ENCODE data around the gene GALNTL6. TPM values are rescaled to one million over a fixed set of nuclear protein-coding genes. Genes with fewer than 3 reads are reported as not detected.
A peak's percentile ranks its signal among the peaks of the same experiment; 100 is the strongest.

GALNTL6 gene
- polyA plus RNA-seq, 5 donors: 0.06 to 0.13 (median 0.08) TPM

DNA sequence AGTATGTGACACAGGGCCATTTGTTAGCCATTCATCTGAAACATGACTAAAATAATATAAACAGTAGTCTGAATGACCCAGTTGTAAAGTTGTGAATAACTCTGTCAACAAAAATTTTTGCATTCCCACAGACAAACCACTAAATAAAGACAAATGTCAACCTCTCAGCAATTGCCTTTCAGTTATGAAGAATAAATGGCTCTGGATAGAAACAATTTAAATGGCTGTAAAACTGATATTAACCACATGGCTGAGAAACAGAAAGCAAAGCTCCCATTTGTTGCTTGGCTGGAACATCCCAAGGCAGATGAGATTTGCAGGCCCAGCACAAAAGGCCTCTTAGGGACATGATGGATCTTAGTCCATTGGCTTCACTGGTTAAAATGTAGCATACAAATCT lies 296.3 kb downstream of the GALNTL6 start:
- DNase-seq: no peak

DNA sequence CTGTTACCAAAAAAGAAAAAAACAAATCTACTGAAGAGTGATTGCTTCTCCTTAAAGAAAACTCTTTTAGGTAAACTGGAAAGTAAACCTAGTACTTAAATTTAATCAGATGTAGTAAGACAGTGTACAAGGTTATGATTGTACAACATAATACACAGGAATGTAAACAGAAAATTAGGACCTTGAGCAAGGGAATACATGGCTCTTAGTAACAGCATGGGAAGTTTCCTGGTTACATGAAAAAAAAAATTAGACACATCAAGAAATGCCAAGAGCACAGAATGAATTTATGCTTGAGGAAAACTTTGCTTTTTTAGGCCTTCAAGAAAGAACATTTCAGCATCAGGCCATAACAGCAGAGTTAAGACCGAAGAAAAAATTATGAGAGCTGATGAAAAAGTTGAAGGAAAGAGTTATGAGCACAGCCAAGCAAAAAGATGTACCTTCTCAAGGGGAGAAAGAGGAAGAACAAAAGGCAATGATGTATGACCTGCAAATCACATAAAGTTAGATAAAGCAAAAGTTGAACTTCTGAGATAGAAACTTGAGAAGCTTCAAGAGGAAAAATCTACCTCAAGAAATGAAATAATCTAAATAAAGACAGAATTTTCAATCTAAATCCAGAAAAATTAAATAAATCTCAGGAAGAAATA lies 311.6 kb downstream of the GALNTL6 start:
- no peak for DNase-seq

DNA sequence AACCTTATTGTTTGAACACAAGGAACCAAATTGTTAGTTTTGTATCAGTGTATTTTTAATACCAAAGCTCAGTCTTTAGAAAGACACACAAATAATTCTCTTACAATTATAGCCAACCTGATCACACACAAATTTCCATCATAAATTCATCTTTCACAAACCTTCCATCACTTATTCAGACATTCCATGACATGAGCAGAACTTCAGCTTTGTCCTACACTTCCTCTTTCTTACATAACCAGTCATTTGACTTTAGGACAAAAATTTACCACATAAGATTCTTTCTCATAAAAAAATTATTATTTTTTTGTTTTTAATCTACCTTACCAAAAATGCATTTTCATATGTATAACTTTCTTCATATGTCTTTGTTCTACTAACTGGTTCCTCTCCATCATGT lies 312.2 kb downstream of the GALNTL6 start:
- no peak for DNase-seq

DNA sequence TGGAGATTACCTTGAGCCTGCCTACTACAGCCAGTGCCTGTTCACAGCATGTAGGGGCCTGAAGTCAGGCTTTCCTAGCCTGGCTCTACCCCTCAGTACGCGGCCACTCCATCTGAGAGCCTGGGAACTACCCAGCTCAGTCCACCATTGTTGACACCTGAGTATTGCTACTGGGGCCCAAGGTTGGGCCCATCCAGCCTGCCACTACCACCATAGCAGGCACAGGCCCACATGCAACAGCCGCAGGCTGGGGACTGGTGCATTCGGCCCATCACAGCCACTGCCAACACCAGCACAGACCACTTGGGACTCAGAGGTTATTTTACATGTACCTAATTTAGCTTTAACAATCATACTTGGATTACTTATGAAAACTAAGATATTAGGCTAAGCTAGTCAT lies 314.0 kb downstream of the GALNTL6 start:
- DNase-seq: no peak

DNA sequence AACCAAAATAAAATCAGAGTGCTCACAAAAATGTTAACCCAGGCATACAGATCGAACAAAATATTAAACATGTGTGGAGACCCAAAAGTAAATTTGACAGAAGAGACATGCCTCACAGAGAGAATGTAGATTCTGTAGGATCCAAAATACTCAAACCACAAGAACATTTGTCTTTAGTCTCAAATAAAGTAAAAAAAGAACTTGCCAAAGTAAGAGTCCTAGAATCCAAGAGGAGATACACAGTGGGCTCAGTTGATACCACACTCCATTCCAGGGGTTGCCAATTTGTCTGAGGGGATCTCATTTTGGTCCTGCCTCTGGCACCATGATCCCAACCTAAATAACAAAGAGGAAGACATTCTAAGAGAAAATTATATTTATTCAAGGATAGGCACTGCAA lies 316.4 kb downstream of the GALNTL6 start:
- no peak for DNase-seq

DNA sequence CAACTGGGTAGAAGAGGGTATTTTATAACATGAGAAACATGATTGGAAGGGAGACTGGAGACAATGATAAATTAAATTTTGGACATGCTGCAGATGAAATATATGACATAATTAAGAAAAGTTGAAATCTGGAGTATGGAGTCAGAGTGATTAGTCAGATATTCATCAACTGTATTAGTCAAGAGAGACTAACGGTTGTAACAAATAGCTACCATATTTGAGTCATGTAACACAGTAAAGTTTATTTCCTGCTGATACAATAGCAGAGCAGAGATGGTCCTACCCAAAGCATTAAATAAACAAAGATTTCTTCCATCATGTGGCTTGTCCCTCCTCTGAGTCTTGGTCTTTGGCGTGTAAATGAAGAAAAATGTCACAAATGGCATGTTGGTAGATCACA lies 321.3 kb downstream of the GALNTL6 start:
- no peak for DNase-seq

DNA sequence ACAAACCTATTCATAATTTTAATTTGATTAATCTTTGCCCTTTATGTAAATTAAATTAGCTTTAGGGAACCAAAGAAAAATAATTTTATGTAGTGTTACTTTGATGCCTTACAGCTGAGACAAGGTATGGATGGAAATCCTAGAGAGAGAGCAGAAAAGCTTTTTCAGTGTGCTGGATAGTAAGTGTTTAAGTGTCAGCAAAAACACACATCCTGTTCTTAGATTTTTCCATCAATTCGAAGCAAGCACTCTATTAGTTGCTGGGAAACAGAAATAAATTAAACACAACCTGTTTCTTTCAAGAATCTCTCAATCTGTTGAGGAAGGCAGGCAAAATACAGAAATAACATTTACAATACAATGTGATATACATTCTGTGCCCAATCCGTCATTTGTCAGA lies 327.8 kb downstream of the GALNTL6 start:
- DNase-seq: no peak

DNA sequence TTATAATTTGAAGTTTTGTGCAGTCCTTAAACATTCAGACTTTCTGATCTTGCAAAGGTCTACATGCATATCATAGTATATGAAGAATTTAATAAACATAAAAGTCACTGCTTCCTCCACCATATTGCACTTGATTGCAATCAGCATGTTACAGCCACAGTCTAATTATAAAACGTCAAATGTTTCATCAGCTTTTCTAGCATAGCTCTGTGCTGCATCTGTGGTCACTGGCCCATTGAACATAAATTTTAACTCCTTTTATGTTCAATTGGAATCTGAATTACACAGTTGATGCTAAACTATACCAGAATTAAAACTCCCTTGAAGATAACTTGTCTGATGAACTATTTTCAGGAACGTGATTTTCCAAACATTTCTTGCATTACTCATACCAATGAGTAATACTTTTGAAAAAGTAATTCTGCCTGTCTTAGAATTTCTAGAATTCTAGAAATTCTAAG lies 329.1 kb downstream of the GALNTL6 start:
- DNase-seq: no peak

DNA sequence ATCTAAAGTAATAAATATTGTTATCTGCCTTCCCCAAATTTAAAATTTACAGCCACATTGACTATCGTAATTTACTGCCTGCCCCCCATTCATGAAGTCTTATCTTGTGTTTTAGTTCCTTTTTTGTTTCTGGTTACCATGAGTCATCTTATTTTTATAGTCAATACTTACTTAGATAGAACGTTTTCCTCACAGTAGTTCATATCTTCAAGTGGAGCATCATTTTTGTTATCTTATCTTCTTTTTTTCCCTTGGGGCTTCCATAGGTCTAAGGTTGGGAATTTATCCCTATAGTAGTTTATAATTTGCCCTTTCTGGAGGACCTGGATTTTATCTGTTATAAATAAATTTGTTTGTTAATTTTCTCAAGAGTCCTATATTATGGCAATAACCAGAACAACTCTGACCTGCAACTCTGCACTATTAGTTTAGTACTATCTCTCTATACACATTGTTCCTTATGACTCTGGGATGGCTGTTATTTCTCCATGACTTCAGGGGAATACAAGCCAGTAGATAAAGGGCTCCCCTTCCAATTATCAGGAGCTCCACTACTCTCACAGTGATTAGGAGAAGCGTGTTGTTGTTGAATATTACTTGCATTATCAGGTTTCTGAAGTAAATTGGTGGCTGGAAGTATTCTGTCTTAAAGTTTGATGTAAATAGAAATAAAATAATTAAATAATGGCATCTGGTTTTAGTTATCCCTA lies 330.6 kb downstream of the GALNTL6 start:
- DNase-seq: no peak

DNA sequence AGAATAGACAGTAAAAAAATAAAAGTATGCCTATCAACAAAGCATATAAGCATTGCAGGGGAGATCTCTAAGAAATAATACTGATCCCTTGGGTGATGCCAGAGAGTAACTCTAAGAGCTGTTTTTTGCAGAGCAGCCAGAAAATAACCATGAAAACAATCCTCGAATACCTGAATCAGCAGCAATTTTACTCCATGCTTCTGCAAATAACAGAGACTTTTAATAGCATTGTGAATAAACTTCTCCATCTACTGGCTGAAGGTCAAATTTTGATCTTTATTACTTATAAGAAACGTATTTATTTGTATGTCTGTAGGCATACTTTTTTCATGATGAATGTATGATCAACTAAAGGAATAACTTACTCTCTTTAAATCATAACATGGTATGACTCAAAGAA lies 334.5 kb downstream of the GALNTL6 start:
- no peak for DNase-seq

DNA sequence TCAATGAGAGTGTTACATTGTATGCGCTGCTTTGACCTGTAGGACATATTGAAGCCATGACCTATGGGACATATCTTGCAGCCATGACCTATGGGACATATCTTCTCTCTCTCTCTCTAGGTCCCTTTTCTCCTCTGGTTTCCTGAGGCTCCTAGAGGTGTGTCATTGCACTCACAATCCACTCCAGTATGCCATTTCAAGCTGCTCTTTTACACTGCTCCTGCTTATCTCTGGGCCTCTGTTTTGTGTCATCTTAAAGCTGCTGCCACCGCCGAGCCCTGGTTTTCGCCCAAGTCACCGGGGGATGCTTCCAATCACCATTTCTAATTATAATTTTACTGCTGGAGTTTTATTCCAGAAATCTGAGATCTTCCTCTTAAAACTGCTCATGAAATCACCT lies 336.1 kb downstream of the GALNTL6 start:
- no peak for DNase-seq

DNA sequence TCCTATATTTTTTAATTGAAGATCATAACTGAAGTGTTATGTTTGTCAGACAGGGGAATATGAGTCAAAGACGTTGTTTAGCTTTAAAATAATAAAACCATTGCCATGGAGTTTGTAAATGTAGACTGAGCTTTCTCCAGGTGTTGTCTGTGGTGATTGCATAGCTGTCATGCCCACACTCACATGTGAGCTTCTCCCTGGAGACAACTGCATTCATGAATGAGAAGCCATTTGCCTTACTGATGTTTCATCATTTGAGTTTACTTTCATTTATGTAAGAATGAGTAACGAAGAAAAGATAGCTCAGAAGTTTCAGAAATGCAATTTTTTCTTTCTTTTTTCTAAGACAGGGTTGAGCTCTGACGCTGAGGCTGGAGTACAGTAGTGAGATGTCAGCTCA lies 339.1 kb downstream of the GALNTL6 start:
- no peak for DNase-seq

DNA sequence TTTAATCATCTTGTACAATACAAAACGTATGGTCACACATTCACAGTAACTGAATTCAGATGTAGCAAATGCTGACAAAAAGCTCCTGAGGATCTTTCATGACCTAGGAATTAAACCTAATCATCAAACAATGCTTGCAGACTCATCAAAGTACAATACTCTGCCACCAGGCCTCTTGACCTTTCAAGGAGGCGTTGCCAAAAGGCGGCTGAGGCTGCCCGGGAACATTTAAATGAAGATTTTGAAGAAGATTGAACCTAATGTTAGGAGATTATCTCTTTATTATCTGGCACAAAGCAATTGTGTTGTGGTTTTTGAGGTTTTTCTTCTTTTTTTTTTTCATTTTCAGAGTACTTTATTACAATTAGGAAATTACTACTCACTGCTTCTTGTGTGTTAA lies 340.5 kb downstream of the GALNTL6 start:
- no peak for DNase-seq

DNA sequence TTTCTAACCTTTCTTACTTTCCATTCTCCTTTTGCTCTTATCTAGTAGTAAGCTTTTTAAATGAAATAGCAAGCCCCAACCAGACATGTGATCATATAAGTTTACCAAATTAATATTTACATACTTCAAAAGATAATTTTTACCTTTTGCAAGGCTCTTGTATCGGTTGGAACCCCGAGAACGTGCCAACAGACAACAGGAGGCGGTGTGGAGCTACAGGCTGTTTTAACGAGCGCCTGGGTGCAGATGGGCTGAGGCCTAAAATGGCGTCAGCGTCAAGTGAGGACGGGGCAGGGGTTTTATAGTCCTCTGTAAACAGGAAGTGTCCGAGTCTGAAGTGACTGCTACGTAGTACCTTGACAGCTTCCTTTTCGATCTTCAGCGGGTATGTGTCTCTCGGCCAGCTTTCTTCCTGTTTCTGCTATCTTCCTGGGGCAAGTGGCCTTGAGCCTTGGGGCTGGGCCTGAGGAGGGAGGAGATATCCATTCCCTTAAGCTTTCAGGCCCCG lies 342.7 kb downstream of the GALNTL6 start:
- no peak for DNase-seq

DNA sequence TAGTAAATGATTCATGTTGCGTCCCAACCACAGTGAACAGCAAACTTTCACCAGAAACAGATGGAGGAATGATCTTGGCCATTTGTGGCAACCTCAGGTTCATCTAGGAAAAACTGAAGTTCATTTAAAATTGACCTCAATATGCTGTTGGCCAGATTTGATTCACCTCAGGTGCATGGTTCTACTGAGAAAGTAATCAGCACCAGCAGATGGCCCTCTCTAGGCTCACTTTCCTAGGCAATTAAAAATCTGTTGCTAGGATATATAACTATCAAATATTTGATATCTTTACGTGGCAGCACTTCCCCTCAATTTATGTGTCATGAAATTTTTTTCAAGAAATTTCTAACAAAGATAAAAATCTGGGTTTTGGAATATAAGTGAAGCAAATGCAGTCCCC lies 344.7 kb downstream of the GALNTL6 start:
- DNase-seq: no peak

DNA sequence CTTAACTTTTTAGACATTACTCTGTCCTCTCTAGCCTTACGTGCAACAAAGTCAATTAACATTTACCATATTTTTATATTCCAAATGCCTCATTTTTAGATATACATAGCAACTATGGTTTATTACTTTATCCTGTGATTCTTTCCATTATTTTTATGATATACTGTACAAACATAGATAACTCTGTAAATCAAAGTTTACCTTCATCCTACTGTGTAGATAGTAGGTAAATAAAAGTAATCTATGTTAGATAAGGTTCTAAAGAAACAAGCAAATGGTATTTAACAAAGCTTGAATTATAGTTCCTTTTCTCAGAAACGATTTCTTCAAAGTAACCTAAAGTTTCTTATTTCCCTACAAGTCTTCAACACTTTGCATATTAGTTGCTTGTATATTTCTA lies 350.0 kb downstream of the GALNTL6 start:
- DNase-seq: no peak

DNA sequence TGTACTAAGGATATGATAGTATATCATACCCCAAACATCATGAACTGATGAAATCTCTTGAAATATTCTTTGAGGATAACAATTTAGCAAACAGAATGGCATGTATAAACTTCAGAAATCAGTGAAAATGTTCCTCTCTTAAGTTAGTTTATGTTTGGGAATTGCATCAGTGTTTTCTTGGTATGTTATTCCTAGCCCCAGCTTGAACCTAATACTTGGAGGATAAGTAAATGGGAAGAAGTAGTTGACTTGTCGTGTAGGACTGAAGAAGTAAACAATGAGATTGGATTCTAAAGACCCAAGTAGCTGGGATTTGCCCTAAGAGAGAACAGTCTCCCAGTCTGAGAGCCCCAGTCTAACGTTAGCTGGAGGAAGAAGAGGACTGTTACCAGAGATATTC lies 355.7 kb downstream of the GALNTL6 start:
- no peak for DNase-seq

DNA sequence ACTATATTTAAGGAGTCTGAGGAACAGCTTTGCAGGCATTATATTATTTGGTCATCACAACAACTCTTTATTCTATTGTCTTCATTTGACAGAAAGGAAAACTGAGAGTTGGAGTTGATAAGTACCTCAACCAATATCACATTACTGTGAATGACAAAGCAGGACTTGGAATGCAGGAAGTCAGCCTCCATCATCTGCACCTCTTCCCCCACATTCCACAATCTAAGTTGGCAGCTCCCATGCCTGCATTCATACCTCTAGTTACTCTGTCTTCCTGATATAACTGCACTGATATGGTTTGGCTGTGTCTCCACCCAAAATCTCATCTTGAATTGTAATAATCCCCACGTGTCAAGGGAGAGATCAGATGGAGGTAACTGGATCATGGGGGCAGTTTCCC lies 356.7 kb downstream of the GALNTL6 start:
- no peak for DNase-seq

DNA sequence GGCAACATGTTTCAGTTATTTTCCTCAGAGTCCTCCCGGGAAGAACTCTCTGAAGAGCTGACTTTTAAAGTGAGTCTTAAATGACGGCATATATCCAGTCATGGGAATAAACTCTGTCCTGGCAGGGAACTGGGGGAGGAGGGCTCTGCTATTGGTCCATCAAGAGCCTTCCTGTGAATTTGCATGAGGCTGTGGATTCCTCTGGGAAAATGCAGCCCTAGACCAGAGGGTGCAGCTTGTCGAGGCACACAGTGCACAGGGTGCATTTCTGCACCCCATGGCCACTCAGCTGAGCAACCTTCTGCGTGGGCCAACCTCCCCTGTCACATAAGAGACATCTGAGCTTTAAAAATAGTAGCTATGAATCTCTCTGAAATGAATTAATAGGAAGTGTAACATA lies 360.0 kb downstream of the GALNTL6 start:
- DNase-seq: no peak

DNA sequence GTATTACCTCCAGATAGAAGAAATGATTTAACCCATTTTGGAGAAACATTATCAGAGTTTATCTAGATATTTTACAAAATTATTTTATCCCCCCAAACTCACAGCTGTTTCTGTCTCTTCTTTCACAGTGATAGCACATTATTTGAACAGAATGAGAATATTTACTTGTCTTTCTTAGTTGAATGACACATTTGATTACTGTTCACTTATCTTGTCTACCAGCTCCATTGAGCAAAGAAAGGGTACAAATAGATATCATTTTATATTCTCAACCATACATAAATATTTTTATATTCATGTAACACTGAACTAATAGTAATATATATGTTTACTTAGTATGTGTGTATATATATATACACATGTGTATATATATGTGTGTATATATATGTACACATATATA lies 364.2 kb downstream of the GALNTL6 start:
- no peak for DNase-seq

DNA sequence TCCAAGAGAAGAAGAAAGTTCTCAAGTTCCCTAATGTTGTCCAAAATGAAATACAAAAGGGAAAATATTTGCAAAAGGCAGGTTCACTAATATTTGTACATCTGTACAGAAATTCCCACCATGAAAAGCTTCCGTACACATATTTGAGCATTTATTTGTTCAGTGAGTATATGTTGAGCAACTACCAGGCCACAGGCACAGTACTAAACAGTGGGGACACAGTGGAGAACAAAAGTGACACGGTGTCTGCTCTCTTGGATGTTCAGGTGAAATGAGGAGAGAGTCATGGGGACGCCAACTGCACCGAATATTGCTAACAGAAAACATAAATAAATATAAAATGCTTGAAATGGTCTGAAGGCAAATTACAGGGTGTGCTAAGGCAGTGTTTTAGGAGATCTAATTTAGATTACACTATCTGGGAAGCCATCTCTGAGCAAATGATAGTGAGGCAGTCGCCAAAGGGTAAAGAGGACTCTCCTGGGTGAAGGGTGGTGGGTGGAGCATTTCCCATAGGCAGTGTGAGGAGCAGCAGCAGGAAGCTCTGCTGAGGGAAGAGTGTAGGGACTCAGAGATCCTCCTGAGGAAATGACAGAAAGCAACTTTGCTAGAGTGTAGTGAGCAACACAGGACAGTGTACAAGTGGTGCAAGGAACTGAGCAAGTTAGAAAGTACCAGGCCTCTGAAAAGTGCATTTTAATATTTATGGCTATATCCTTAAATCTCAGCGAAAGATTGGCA lies 375.2 kb downstream of the GALNTL6 start:
- no peak for DNase-seq

DNA sequence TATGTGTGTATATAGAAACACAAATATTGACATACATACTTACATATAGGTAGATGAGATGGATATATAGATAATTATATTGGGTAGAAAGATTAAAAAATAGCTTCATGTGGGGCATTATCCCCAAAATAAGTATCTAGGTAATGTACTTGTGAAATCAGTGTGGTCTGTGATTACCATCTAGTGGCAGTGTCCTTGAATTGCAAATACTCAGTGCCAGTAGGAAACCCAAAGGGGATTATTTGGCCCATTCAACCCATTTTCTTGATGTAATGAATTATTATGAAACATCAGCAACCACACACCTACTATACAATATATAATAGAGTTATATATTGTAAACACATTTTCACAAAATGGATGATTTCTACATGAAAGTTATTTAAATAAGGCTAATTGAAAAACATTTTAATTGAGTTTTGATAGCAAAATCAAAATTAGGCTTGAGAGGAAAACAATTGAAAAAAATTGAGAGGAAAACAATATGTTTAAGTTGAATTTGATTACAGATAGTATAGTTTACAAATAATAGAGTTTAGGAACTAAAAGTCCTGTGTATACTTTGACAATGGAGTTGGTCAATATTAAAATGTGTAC lies 389.4 kb downstream of the GALNTL6 start:
- peak in 1 of 2 donors; percentile 1 for DNase-seq
